RWPE2 (cell line): Measurements from ENCODE around the gene GSTA4.
"Not testable (repeated sequence)": the region's sequence is repeated elsewhere in the genome, so short reads cannot be mapped to it uniquely, and the experiment has no call there.

ENCODE experiments used
- ATAC-seq: fragments of 200-7000 bp; cut with Tn5 transposase; 3 replicates; pipeline ENCODE4 v1.9.1; 2021; ENCODE audit warnings: low read depth
- DNase-seq: peaks from one replicate; pipeline ENCODE4 v3.0.0-alpha.2; 2020; ENCODE audit warnings: low spot score
- H3K27ac ChIP-seq: fragments of 450-650 bp; 2 replicates; pipeline ENCODE4 v1.5.1; 2017; ENCODE audit warnings: mild to moderate bottlenecking; ENCODE audit not compliant: poor library complexity, severe bottlenecking
- H3K27me3 ChIP-seq: fragments of 250-450 bp; sonication (Bioruptor Pico); 2 replicates; pipeline ENCODE4 v1.5.1; 2021; ENCODE audit warnings: mild to moderate bottlenecking, moderate library complexity; ENCODE audit not compliant: insufficient read depth, poor library complexity, severe bottlenecking
- H3K36me3 ChIP-seq: fragments of 250-450 bp; sonication (Bioruptor Pico); 2 replicates; pipeline ENCODE4 v1.5.1; 2020; ENCODE audit warnings: low read depth, mild to moderate bottlenecking, moderate library complexity
- H3K4me1 ChIP-seq: fragments of 250-450 bp; sonication (Bioruptor Pico); 2 replicates; pipeline ENCODE4 v1.5.1; 2021; ENCODE audit warnings: mild to moderate bottlenecking, moderate library complexity; ENCODE audit not compliant: insufficient read depth, poor library complexity, severe bottlenecking
- H3K4me3 ChIP-seq: fragments of 250-450 bp; sonication (Bioruptor Pico); 2 replicates; pipeline ENCODE4 v1.5.1; 2021; ENCODE audit warnings: mild to moderate bottlenecking, moderate library complexity; ENCODE audit not compliant: severe bottlenecking
- H3K9me3 ChIP-seq: fragments of 250-450 bp; sonication (Bioruptor Pico); 2 replicates; pipeline ENCODE4 v1.5.1; 2021; ENCODE audit warnings: mild to moderate bottlenecking, moderate library complexity; ENCODE audit not compliant: severe bottlenecking
- TF ChIP-seq, protein P1 (sequence below): fragments of 450-650 bp; IDR thresholded peaks from one replicate; pipeline ENCODE4 v1.5.1; 2017; ENCODE audit warnings: mild to moderate bottlenecking, moderate library complexity; ENCODE audit not compliant: poor library complexity, severe bottlenecking

Gene GSTA4

DNA sequence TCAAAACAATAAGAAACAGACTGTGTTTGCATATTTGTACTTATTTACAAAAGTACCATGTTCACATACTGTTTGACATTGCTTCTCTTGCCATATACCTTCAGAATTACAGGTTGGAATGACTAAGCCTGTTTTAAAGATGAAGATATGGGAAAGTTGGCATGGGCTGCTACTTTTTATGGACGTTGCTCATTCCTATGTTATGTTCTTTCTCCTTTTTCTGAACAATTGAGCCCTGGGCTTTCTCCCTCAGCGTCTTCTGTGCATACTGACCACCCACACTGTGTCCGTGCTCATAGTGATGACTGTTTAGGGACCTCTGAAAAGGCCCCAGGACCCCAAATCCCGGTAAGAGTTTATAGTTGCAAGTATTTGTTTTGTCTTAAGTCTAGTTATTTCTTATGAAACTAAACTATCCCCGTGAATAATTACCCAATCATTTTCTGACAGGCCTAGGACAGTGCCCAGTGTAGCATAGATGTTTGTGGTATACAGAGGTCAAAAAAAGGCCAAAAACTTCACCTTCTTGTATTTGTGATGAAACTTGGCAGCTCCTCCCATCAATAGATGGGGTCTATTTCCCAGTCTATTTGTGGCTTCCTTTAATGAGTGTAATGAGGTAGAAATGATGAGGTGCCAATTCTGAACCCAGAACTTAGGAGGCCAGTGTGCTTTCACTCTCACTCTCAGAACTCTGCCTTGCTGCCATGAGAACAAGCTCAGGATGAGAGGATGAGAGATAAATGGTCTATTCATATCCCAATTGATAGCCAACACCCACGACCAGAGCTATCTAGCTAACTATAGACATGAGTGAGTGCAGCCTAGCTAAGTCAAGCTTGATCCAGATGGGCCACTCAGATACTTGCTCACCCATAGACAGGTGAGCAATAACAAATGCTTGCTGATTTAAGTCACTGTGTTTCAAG, 40.9 kb downstream of the GSTA4 start:
- Histone ChIP-seq H3K4me1 (no peaks in the 10 kb centered on the region), H3K4me3 (no peak overlapping the region), H3K36me3 (no peaks in the 10 kb centered on the region), H3K27me3 (no peaks in the 10 kb centered on the region), H3K9me3 (no peaks in the 10 kb centered on the region), H3K27ac (no peak overlapping the region)
- DNase-seq: no peak
- TF ChIP-seq, protein P1, sequence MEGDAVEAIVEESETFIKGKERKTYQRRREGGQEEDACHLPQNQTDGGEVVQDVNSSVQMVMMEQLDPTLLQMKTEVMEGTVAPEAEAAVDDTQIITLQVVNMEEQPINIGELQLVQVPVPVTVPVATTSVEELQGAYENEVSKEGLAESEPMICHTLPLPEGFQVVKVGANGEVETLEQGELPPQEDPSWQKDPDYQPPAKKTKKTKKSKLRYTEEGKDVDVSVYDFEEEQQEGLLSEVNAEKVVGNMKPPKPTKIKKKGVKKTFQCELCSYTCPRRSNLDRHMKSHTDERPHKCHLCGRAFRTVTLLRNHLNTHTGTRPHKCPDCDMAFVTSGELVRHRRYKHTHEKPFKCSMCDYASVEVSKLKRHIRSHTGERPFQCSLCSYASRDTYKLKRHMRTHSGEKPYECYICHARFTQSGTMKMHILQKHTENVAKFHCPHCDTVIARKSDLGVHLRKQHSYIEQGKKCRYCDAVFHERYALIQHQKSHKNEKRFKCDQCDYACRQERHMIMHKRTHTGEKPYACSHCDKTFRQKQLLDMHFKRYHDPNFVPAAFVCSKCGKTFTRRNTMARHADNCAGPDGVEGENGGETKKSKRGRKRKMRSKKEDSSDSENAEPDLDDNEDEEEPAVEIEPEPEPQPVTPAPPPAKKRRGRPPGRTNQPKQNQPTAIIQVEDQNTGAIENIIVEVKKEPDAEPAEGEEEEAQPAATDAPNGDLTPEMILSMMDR: no peak
- peak; percentile 75 for ATAC-seq

DNA sequence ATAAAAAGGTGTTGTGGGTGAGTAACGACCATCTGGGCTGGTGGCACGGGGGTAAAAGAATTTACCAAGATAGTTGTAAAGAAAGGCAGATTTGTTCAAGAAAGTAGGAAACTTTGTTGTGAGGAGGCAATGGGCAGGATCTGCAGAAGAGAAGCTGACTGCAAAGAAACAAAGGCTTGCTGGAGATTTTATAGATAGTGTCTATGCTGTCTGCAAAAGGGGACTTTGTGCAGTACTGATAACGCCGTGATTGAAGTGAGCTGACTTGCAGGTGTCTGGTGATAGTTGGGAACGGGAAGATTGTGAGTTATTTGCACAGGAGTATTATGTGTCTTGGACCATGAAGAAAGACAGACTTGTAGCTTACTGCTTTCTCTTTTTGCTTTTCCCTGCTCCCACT, 48.8 kb downstream of the GSTA4 start:
- no peak for ATAC-seq
- no peaks in the 10 kb centered on the region for H3K27me3 ChIP-seq
- no peak overlapping the region for H3K27ac ChIP-seq
- H3K4me1 ChIP-seq: no peaks in the 10 kb centered on the region
- H3K9me3 ChIP-seq: no peaks in the 10 kb centered on the region
- H3K4me3 ChIP-seq: no peak overlapping the region
- no peak for DNase-seq
- H3K36me3 ChIP-seq: no peaks in the 10 kb centered on the region
- TF ChIP-seq, protein P1: no peak

GRCh38 chr6:52942821-52943220, 52.3 kb downstream of the GSTA4 start:
- not testable (repeated sequence) for H3K36me3 ChIP-seq, ATAC-seq, H3K4me1 ChIP-seq, H3K9me3 ChIP-seq, DNase-seq, H3K27ac ChIP-seq, H3K4me3 ChIP-seq, H3K27me3 ChIP-seq

GRCh38 chr6:52942221-52942620, 52.9 kb downstream of the GSTA4 start:
- Histone ChIP-seq H3K27ac (no peak overlapping the region), H3K36me3 (no peaks in the 10 kb centered on the region), H3K4me3 (no peak overlapping the region), H3K4me1 (no peaks in the 10 kb centered on the region), H3K27me3 (no peaks in the 10 kb centered on the region), H3K9me3 (no peaks in the 10 kb centered on the region)
- ATAC-seq: no peak
- TF ChIP-seq, protein P1: no peak
- DNase-seq: no peak

- no peaks in the 10 kb centered on the region for H3K36me3 ChIP-seq
- no peak overlapping the region for H3K4me3 ChIP-seq
- no peaks in the 10 kb centered on the region for H3K27me3 ChIP-seq
- H3K9me3 ChIP-seq: no peaks in the 10 kb centered on the region
- H3K4me1 ChIP-seq: no peaks in the 10 kb centered on the region
- H3K27ac ChIP-seq: no peak overlapping the region
- DNase-seq (no peak), ATAC-seq (no peak)
- TF ChIP-seq, protein P1: no peak
These were observed 57.2 kb downstream of the GSTA4 start for GRCh38 chr6:52937908-52938307.
